ENCODE results near the gene TBX1.
"Not testable (repeated sequence)": the region's sequence is repeated elsewhere in the genome, so short reads cannot be mapped to it uniquely, and the experiment has no call there.

Gene TBX1

GRCh38 chr22:19723232-19723982 is 37.2 kb upstream of the TBX1 start, which contains the start of gene GP1BB:
TSS of gene GP1BB (plus strand) at chr22:19723539. CDS start at chr22:19723570, 31 bp downstream.
- DNase-seq, result no peak

GRCh38 chr22:19723983-19724827 is 36.4 kb upstream of the TBX1 start:
- DNase-seq, result no peak

GRCh38 chr22:19724927-19725661 is 35.5 kb upstream of the TBX1 start:
- no peak for DNase-seq

GRCh38 chr22:19726064-19726788 is 34.4 kb upstream of the TBX1 start:
- not testable (repeated sequence) for DNase-seq

- no peak for DNase-seq
These were observed 33.0 kb upstream of the TBX1 start for GRCh38 chr22:19727310-19728150.

GRCh38 chr22:19728271-19728670 is 32.3 kb upstream of the TBX1 start:
- no peak for DNase-seq

GRCh38 chr22:19728836-19729235 is 31.7 kb upstream of the TBX1 start:
- no peak for DNase-seq

GRCh38 chr22:19729507-19729906 is 31.1 kb upstream of the TBX1 start:
- no peak for DNase-seq

- DNase-seq, result no peak
These were observed 30.4 kb upstream of the TBX1 start for GRCh38 chr22:19730198-19730597.

- DNase-seq, result peak in 50 of 51 donors; percentile 7 to 84 (median 64)
These were observed 29.8 kb upstream of the TBX1 start for GRCh38 chr22:19730655-19731360.

GRCh38 chr22:19731361-19732135 is 29.0 kb upstream of the TBX1 start:
- DNase-seq, result no peak

GRCh38 chr22:19732403-19733113 is 28.0 kb upstream of the TBX1 start:
- no peak for DNase-seq

GRCh38 chr22:19733755-19734154 is 26.8 kb upstream of the TBX1 start:
- no peak for DNase-seq

- DNase-seq, result no peak
These were observed 26.4 kb upstream of the TBX1 start for GRCh38 chr22:19734163-19734562.

- DNase-seq, result no peak
These were observed 25.7 kb upstream of the TBX1 start for GRCh38 chr22:19734837-19735382.

- DNase-seq, result no peak
These were observed 24.7 kb upstream of the TBX1 start for GRCh38 chr22:19735665-19736510.

Data from hypothalamus (tissue), 51 donors.